Activated naive CD4-positive, alpha-beta T cell treated with anti-CD3 and anti-CD28 coated beads, Interleukin-2, amount 10 ng/mL, durations not matched to agents 5 hours and 36 hours (primary cell): ENCODE measurements around the gene UCK2. TPM values are rescaled to one million over a fixed set of nuclear protein-coding genes. Genes with fewer than 3 reads are reported as not detected.

Source experiments
- total RNA-seq, 2 experiments: library from RNA; stranded (reverse); gene quantifications; one replicate each; pipeline ENCODE4 v1.2.3, GENCODE V29; 2021

Gene UCK2
- total RNA-seq, result 10 to 100 TPM; 16.9 TPM

GRCh38 chr1:165827268-165828102 is at the start of gene UCK2:
TSS of gene UCK2 (plus strand) at chr1:165827614. CDS start at chr1:165827834, 220 bp downstream.

Other genes starting within 250 kb of the UCK2 start
- gene MGST3, start 196.4 kb upstream of the UCK2 start, total RNA-seq, result 10 to 100 TPM; 33.5 to 34.0 TPM
- gene ALDH9A1, start 129.1 kb upstream of the UCK2 start, total RNA-seq, result 10 to 100 TPM; 45.0 to 45.8 TPM
- 10 to 100 TPM; 87.2 to 90.9 TPM for gene TMCO1, start 58.7 kb upstream of the UCK2 start, total RNA-seq